ENCODE measurements around the gene RPAP2.
A peak's percentile ranks its signal among the peaks of the same experiment; 100 is the strongest.
"Not testable (repeated sequence)": the region's sequence is repeated elsewhere in the genome, so short reads cannot be mapped to it uniquely, and the experiment has no call there.

Gene RPAP2

GRCh38 chr1:92323473-92324453 lies 24.9 kb downstream of the RPAP2 start:
- DNase-seq: no peak

- DNase-seq: peak; percentile 18
These were observed 25.9 kb downstream of the RPAP2 start for GRCh38 chr1:92324784-92325183.

- DNase-seq: no peak
These were observed 27.8 kb downstream of the RPAP2 start for GRCh38 chr1:92326681-92327080.

- DNase-seq: no peak
These were observed 28.9 kb downstream of the RPAP2 start for GRCh38 chr1:92327794-92328193.

- DNase-seq: no peak
These were observed 30.7 kb downstream of the RPAP2 start for GRCh38 chr1:92329347-92330129.

GRCh38 chr1:92333668-92334067 lies 34.8 kb downstream of the RPAP2 start:
- no peak for DNase-seq

GRCh38 chr1:92340154-92340553 lies 41.3 kb downstream of the RPAP2 start:
- DNase-seq: no peak

- no peak for DNase-seq
These were observed 43.5 kb downstream of the RPAP2 start for GRCh38 chr1:92342401-92342800.

- no peak for DNase-seq
These were observed 44.2 kb downstream of the RPAP2 start for GRCh38 chr1:92343061-92343460.

GRCh38 chr1:92346866-92347640 lies 48.2 kb downstream of the RPAP2 start:
- no peak for DNase-seq

GRCh38 chr1:92352856-92353255 lies 54.0 kb downstream of the RPAP2 start:
- no peak for DNase-seq

GRCh38 chr1:92354259-92354658 lies 55.4 kb downstream of the RPAP2 start:
- no peak for DNase-seq

GRCh38 chr1:92356956-92357355 lies 58.1 kb downstream of the RPAP2 start:
- DNase-seq: no peak

- not testable (repeated sequence) for DNase-seq
These were observed 60.5 kb downstream of the RPAP2 start for GRCh38 chr1:92359382-92359781.

- DNase-seq: no peak
These were observed 61.1 kb downstream of the RPAP2 start for GRCh38 chr1:92359986-92360385.

GRCh38 chr1:92362970-92363369 lies 64.1 kb downstream of the RPAP2 start:
- DNase-seq: no peak

GRCh38 chr1:92363401-92363800 lies 64.5 kb downstream of the RPAP2 start:
- DNase-seq: no peak

GRCh38 chr1:92365378-92366039 lies 66.7 kb downstream of the RPAP2 start:
- DNase-seq: no peak

- DNase-seq: no peak
These were observed 67.2 kb downstream of the RPAP2 start for GRCh38 chr1:92366040-92366395.

GRCh38 chr1:92367496-92367895 lies 68.6 kb downstream of the RPAP2 start:
- no peak for DNase-seq

GRCh38 chr1:92372164-92372563 lies 73.3 kb downstream of the RPAP2 start:
- no peak for DNase-seq

- no peak for DNase-seq
These were observed 75.4 kb downstream of the RPAP2 start for GRCh38 chr1:92374223-92374622.

- no peak for DNase-seq
These were observed 77.5 kb downstream of the RPAP2 start for GRCh38 chr1:92376345-92376744.

All from NCI-H69 (cell line).